Heart right ventricle (tissue), 16 donors: Measurements from ENCODE around the gene LTBP1. TPM values are rescaled to one million over a fixed set of nuclear protein-coding genes. Genes with fewer than 3 reads are reported as not detected.
A peak's percentile ranks its signal among the peaks of the same experiment; 100 is the strongest.
"Not testable (repeated sequence)": the region's sequence is repeated elsewhere in the genome, so short reads cannot be mapped to it uniquely, and the experiment has no call there.

Source experiments
- ATAC-seq, 8 donors: fragments of 200-7000 bp; cut with Tn5 transposase; one replicate each; pipeline ENCODE4 v1.9.1; 2020; ENCODE audit warnings: mild to moderate bottlenecking in 8 of 8, moderate library complexity in 8 of 8, moderate number of reproducible peaks in 1 of 8
- DNase-seq, 2 donors: peaks; one replicate each; pipeline ENCODE4 v3.0.0-alpha.2; 2020
- H3K27ac ChIP-seq, 10 donors: fragments of 200-600 bp; sonication (generic) in 2 of 10; one replicate each; pipeline versions ENCODE4 v1.5.0 to v1.8.0; 2020 to 2022; ENCODE audit warnings: mild to moderate bottlenecking in 3 of 10
- H3K27me3 ChIP-seq, 7 donors: fragments of 200-600 bp; one replicate each; pipeline ENCODE4 v1.8.0; 2021 to 2022; ENCODE audit warnings: mild to moderate bottlenecking in 2 of 7
- H3K36me3 ChIP-seq, 9 donors: fragments of 200-600 bp; sonication (generic) in 1 of 9; one replicate each; pipeline versions ENCODE4 v1.5.0 to v1.8.0; 2020 to 2022; ENCODE audit warnings: mild to moderate bottlenecking in 2 of 9
- H3K4me1 ChIP-seq, 9 donors: fragments of 200-600 bp; sonication (generic) in 1 of 9; one replicate each; pipeline versions ENCODE4 v1.5.0 to v1.8.0; 2020 to 2022; ENCODE audit warnings: mild to moderate bottlenecking in 4 of 9
- H3K4me3 ChIP-seq, 10 donors: fragments of 200-600 bp; sonication (generic) in 2 of 10; one replicate each; pipeline versions ENCODE4 v1.5.0 to v1.8.0; 2020 to 2022; ENCODE audit warnings: mild to moderate bottlenecking in 7 of 10, moderate library complexity in 2 of 10
- H3K9me3 ChIP-seq, 11 donors: fragments of 200-600 bp in 10 of 11; sonication (generic) in 2 of 11; one replicate each; pipeline versions ENCODE4 v1.5.0 to v1.8.0; 2013 to 2022; ENCODE audit warnings: mild to moderate bottlenecking in 2 of 11, control low read depth in 1 of 11, moderate library complexity in 1 of 11
- WGBS, 2 donors: extraction: QIAGEN DNeasy Blood & Tissue Kit; methylation state at CpG; one replicate each; pipeline ENCODE4 v1.1.7; 2013; ENCODE audit warnings: inconsistent platforms in 1 of 2; 5-methylcytosine and 5-hydroxymethylcytosine counted together
- intact Hi-C, 10 donors: fragments of 100-400 bp; cut with DNase I; formaldehyde crosslinking; loops; one replicate each; pipeline versions ENCODE4 v1.11.1 to v1.14.2; 2022
- polyA plus RNA-seq, 2 donors: library from polyadenylated mRNA; stranded (reverse); fragments of 200-250 nt; gene quantifications; one replicate each; pipeline ENCODE4 v1.2.3, GENCODE V29; 2013
- total RNA-seq, 10 donors: library from RNA; stranded (reverse); fragmentation: NEBNext Ultra II Directional in 3 of 10; extraction: Animal tissue kit (Norgen Biotek cat#: 25700) in 3 of 10; gene quantifications; one replicate each; pipeline versions ENCODE4 v1.2.1 to v1.2.4, GENCODE V29; 2021 to 2023
- TF ChIP-seq, protein P1 (sequence below), 9 donors: fragments of 200-600 bp; sonication (generic) in 2 of 9; IDR thresholded peaks; one replicate each; pipeline versions ENCODE4 v1.5.0 to v1.8.0; 2021 to 2022; ENCODE audit warnings: antibody characterized with exemption in 9 of 9, mild to moderate bottlenecking in 5 of 9, moderate library complexity in 1 of 9
- donor health status: Arrhythmogenic right ventricular cardiomyopathy.
- donor health status: ischemic (EF 13 %, LVEDD 7.1; RV severe dilation, severe dysfunction).
- donor health status: healthy with polysubstance abuse.
- donor health status: DM: no; HTN: yes; CAD: no.
- donor health status: DM: no; HTN: no; CAD: no.
- donor health status: ischemic (EF 25% LVEDD 6.9; RV normal size, moderate dysfunction).
- donor health status: ischemic (EF 25% LVEDD 5.7; RV mildly dilated, moderate dysfunction).
- donor health status: healthy.
- donor health status: DM: yes; HTN: yes; CAD: no.
- donor health status: Ischemic cardiomyopathy.
- donor health status: ischemic (EF 35%, LVEDD 5.7; RV mildly dilated, moderate dysfunction).
- donor health status: nonischemic (EF 11% LVEDD 7.7; RV severe dilation, severe dysfunction).
- donor health status: DM: yes; HTN: yes; CAD: no.
- donor health status: PGD.
- donor health status: ischemic (EF 29% LVEDD 5.4; RV normal size, mild dysfunction).
- donor health status: nonischemic (EF 23%, LVEDD 6.1; RV moderate dilation, normal function).

The LTBP1 gene
- total and polyA plus RNA-seq, 12 donors = 22.4 to 164 (median 84.3) TPM

- intact Hi-C loops = loop anchor here in 1 of 10 donors (10.0 kb wide), 1 partner anchor 72 kb away; no protein-coding TSS in a partner anchor
- H3K36me3 ChIP-seq = no peaks in the 10 kb centered on the region
- H3K9me3 ChIP-seq = no peaks in the 10 kb centered on the region
- ATAC-seq (no peak), DNase-seq (no peak)
- no peak overlapping the region for H3K27ac ChIP-seq
- 88 to 96% methylated on average over 3 of the region's 3 CpGs for WGBS, 2 donors
- TF ChIP-seq, protein P1, sequence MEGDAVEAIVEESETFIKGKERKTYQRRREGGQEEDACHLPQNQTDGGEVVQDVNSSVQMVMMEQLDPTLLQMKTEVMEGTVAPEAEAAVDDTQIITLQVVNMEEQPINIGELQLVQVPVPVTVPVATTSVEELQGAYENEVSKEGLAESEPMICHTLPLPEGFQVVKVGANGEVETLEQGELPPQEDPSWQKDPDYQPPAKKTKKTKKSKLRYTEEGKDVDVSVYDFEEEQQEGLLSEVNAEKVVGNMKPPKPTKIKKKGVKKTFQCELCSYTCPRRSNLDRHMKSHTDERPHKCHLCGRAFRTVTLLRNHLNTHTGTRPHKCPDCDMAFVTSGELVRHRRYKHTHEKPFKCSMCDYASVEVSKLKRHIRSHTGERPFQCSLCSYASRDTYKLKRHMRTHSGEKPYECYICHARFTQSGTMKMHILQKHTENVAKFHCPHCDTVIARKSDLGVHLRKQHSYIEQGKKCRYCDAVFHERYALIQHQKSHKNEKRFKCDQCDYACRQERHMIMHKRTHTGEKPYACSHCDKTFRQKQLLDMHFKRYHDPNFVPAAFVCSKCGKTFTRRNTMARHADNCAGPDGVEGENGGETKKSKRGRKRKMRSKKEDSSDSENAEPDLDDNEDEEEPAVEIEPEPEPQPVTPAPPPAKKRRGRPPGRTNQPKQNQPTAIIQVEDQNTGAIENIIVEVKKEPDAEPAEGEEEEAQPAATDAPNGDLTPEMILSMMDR (IDR thresholded peaks at IDR 0.05) = no peak
- H3K4me3 ChIP-seq = no peak overlapping the region
- peaks cover 0 to 17% (median 3%) of the 10 kb centered on the region in 9 donors for H3K4me1 ChIP-seq
- H3K27me3 ChIP-seq = no peaks in the 10 kb centered on the region
Measured at GRCh38 chr2:33052361-33052735, 105.6 kb downstream of the LTBP1 start.

GRCh38 chr2:33052795-33053194, 106.0 kb downstream of the LTBP1 start:
- DNase-seq, H3K27ac ChIP-seq, H3K9me3 ChIP-seq, H3K4me3 ChIP-seq, H3K27me3 ChIP-seq, H3K36me3 ChIP-seq, ATAC-seq: not testable (repeated sequence)
- WGBS, 2 donors = 96 to 97% methylated on average over 11 of the region's 11 CpGs
- H3K4me1 ChIP-seq = peaks cover 0 to 17% (median 3%) of the 10 kb centered on the region in 9 donors
- intact Hi-C loops = loop anchor here in 1 of 10 donors (10.0 kb wide), 1 partner anchor 72 kb away; no protein-coding TSS in a partner anchor

DNA sequence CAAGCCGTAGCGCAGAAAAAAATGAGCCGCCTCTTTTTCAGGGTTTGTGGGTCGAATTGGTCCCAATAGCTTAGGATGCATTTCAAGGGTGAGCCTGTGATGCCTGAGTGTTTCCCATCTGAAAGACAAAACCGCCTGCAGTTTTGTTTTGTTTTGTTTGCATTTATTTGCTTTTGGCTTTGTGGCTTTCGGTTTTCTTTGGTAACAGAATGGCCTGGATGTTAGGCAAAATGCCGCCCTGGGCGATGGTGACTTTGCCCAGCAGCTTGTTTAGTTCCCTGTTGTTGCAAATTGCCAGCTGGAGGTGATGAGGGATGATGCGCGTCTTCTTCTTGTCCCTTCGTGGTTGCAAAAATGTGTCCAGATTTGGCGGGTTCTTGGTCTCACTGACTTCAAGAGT, 109.4 kb downstream of the LTBP1 start:
- TF ChIP-seq, protein P1 (IDR thresholded peaks at IDR 0.05) = no peak
- no peak for ATAC-seq
- WGBS, 2 donors = 95 to 97% methylated on average over 12 of the region's 12 CpGs
- Histone ChIP-seq H3K4me1 (peaks cover 0 to 21% (median 8%) of the 10 kb centered on the region in 9 donors), H3K27ac (no peak overlapping the region), H3K36me3 (no peaks in the 10 kb centered on the region), H3K9me3 (no peaks in the 10 kb centered on the region), H3K27me3 (no peaks in the 10 kb centered on the region), H3K4me3 (no peak overlapping the region)
- intact Hi-C loops = loop anchor here in 1 of 10 donors (10.0 kb wide), 1 partner anchor 69 kb away; no protein-coding TSS in a partner anchor
- no peak for DNase-seq

- H3K4me1 ChIP-seq = peaks cover 0 to 15% (median 8%) of the 10 kb centered on the region in 9 donors
- WGBS, 2 donors = 90 to 96% methylated on average over 39 of the region's 39 CpGs
- H3K36me3 ChIP-seq, H3K9me3 ChIP-seq, DNase-seq, H3K27me3 ChIP-seq, H3K4me3 ChIP-seq, H3K27ac ChIP-seq: not testable (repeated sequence)
- ATAC-seq = peak in 1 of 8 donors; percentile 64
- intact Hi-C loops = loop anchor here in 1 of 10 donors (10.0 kb wide), 1 partner anchor 67 kb away; no protein-coding TSS in a partner anchor
Measured at GRCh38 chr2:33057307-33058028, 110.7 kb downstream of the LTBP1 start.

DNA sequence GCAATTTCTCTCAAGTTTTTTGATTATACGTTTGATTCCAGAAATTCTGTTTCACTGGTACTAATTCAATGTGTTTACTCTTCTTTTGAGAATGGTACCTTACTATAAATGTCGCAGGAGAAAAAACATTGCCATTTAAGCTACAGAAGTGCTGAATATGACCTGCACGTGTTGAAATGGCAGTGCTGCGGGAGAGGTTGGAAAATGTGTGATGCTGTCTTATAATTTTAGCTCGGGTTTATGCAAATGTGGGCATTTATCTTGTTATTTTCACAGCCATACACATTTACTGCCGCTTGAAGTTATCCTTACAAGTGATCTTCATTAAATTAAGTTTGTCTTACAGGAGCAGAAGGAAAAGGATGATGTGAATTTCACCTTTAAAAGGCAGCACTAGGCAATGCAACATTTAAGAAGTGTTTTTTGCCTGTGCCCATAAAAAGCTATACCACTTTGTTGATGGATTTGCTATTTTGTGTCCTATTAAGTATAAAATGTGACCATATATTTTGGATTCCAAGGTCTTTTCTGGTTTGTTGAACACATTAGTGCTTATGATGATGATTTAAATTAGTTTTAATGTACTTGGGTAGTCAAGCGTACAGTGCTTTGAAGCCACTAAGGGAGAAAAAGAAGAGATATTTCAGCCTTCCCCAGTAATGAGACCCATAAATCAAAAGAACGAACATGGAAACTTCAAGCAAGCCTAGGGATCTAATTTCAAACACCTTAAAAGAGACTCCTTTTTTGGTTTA, 112.1 kb downstream of the LTBP1 start:
- no peak for DNase-seq
- ATAC-seq = no peak
- Histone ChIP-seq H3K27me3 (no peaks in the 10 kb centered on the region), H3K4me1 (peaks cover 0 to 15% (median 8%) of the 10 kb centered on the region in 9 donors), H3K9me3 (peaks cover 0 to 8% (median 0%) of the 10 kb centered on the region in 11 donors), H3K4me3 (no peak overlapping the region), H3K27ac (peak overlapping the region in 7 of 10 donors; percentile 47 to 86 (median 77)), H3K36me3 (no peaks in the 10 kb centered on the region)
- intact Hi-C loops = loop anchor here in 1 of 10 donors (10.0 kb wide), 1 partner anchor 66 kb away; no protein-coding TSS in a partner anchor
- WGBS, 2 donors = 77 to 80% methylated on average over 8 of the region's 8 CpGs
- TF ChIP-seq, protein P1 (IDR thresholded peaks at IDR 0.05) = no peak
